Upper lobe of left lung (tissue), 6 donors: ENCODE measurements around the gene ATP13A2. TPM values are rescaled to one million over a fixed set of nuclear protein-coding genes. Genes with fewer than 3 reads are reported as not detected.

Experiments used
- ATAC-seq, 2 donors: fragments of 200-7000 bp; cut with Tn5 transposase; one replicate each; pipeline ENCODE4 v1.9.1; 2022; ENCODE audit warnings: mild to moderate bottlenecking in 2 of 2, moderate library complexity in 2 of 2; ENCODE audit not compliant: low FRiP score in 2 of 2
- DNase-seq, 2 donors: peaks; one replicate each; pipeline ENCODE4 v3.0.0-alpha.2; 2019 to 2020
- H3K27ac ChIP-seq, 4 donors: fragments of 200-600 bp; sonication (generic); one replicate each; pipeline ENCODE4 v1.5.1; 2016 to 2019
- H3K27me3 ChIP-seq, 4 donors: fragments of 200-600 bp; sonication (generic); one replicate each; pipeline ENCODE4 v1.5.1; 2017 to 2019
- H3K36me3 ChIP-seq, 4 donors: fragments of 200-600 bp; sonication (generic); one replicate each; pipeline ENCODE4 v1.5.1; 2016 to 2019
- H3K4me1 ChIP-seq, 4 donors: fragments of 200-600 bp; sonication (generic); one replicate each; pipeline ENCODE4 v1.5.1; 2018 to 2019
- H3K4me3 ChIP-seq, 4 donors: fragments of 200-600 bp; sonication (generic); one replicate each; pipeline ENCODE4 v1.5.1; 2017 to 2019; ENCODE audit warnings: mild to moderate bottlenecking in 2 of 4, moderate library complexity in 1 of 4
- H3K9me3 ChIP-seq, 4 donors: fragments of 200-600 bp; sonication (generic); one replicate each; pipeline ENCODE4 v1.5.1; 2018 to 2019
- EP300 ChIP-seq, 4 donors: sonication (generic); formaldehyde crosslinking; IDR thresholded peaks; one replicate each; pipeline ENCODE4 v1.5.1; 2017; ENCODE audit warnings: antibody characterized with exemption in 4 of 4, control low read depth in 2 of 4
- POLR2A ChIP-seq, 4 donors: fragments of 450-650 bp; IDR thresholded peaks; one replicate each; pipeline ENCODE4 v1.5.1; 2016 to 2017; ENCODE audit warnings: antibody characterized with exemption in 4 of 4, mild to moderate bottlenecking in 2 of 4
- POLR2AphosphoS5 ChIP-seq, 2 donors: sonication (generic); formaldehyde crosslinking; IDR thresholded peaks; one replicate each; pipeline ENCODE4 v1.5.1; 2017; ENCODE audit warnings: antibody characterized with exemption in 2 of 2
- WGBS, 2 donors: methylation state at CpG; one replicate each; pipeline ENCODE4 v1.1.5; 2017 to 2018; 5-methylcytosine and 5-hydroxymethylcytosine counted together
- total RNA-seq, 6 donors: library from RNA; depleted of rRNA in 4 of 6; stranded (reverse); fragments of >200 nt in 4 of 6; gene quantifications; one replicate each; pipeline versions ENCODE4 v1.1.0 to v1.2.1, GENCODE V29; 2016 to 2021
- TF ChIP-seq, protein P1 (sequence below), 6 experiments: fragments of 450-650 bp in 4 of 6; fragments of 200-600 bp in 2 of 6; sonication (generic) in 2 of 6; IDR thresholded peaks; one replicate each; pipeline ENCODE4 v1.5.1; 2016 to 2019; ENCODE audit warnings: antibody characterized with exemption in 6 of 6
- donor health status: DM: no; HTN: no; CAD: no; lungs with moderate emphysema.
- donor health status: DM: no; HTN: yes; CAD: no; lungs with severe emphysema.

The ATP13A2 gene
- total RNA-seq, 6 donors from 2014 or later: 39.2 to 110 (median 66.5) TPM

DNA sequence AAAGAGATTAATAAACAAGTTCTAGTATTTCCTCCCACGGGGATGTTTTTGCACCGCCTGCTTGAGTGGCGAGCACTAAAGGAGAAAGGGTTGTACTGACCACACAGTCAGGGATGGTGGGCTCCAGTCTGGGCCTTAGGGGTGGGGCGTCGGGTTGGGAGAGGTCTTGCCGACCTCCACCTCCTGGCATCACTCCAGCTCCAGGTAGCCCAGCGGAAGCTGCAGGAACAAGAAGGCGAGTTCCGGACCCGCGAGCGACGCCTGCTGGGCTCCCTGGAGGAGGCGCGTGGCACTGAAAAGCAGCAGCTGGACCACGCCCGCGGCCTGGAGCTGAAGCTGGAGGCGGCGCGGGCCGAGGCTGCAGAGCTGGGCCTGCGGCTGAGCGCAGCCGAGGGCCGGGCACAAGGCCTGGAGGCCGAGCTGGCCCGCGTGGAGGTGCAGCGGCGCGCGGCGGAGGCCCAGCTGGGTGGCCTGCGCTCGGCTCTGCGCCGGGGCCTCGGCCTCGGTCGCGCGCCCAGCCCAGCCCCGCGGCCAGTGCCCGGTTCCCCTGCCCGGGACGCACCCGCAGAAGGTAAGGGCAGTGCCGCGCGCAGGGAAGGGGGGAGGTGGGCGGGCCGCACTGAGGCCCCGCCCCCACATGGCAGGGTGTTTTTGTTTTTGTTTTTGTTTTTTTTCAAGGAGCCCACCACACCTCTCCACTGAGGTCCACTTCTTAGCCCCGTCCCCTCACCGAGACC lies 51.0 kb downstream of the ATP13A2 start:
- WGBS, 2 donors: 10 to 21% methylated on average over 18 to 24 of the region's 57 CpGs
- peaks cover 0 to 21% (median 8%) of the 10 kb centered on the region in 4 donors for H3K36me3 ChIP-seq
- H3K4me3 ChIP-seq: peak overlapping the region in 3 of 4 donors; percentile 51 to 58 (median 51)
- ATAC-seq: peak; percentile 85 to 95
- peak overlapping the region in 3 of 4 donors; percentile 46 to 78 (median 56) for H3K27ac ChIP-seq
- no peaks in the 10 kb centered on the region for H3K27me3 ChIP-seq
- no peaks in the 10 kb centered on the region for H3K9me3 ChIP-seq
- peaks cover 4 to 15% (median 9%) of the 10 kb centered on the region in 4 donors for H3K4me1 ChIP-seq
- TF ChIP-seq, protein P1, sequence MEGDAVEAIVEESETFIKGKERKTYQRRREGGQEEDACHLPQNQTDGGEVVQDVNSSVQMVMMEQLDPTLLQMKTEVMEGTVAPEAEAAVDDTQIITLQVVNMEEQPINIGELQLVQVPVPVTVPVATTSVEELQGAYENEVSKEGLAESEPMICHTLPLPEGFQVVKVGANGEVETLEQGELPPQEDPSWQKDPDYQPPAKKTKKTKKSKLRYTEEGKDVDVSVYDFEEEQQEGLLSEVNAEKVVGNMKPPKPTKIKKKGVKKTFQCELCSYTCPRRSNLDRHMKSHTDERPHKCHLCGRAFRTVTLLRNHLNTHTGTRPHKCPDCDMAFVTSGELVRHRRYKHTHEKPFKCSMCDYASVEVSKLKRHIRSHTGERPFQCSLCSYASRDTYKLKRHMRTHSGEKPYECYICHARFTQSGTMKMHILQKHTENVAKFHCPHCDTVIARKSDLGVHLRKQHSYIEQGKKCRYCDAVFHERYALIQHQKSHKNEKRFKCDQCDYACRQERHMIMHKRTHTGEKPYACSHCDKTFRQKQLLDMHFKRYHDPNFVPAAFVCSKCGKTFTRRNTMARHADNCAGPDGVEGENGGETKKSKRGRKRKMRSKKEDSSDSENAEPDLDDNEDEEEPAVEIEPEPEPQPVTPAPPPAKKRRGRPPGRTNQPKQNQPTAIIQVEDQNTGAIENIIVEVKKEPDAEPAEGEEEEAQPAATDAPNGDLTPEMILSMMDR (IDR thresholded peaks at IDR 0.05): peak; percentile 68 to 90 (median 85)
- TF ChIP-seq EP300 (IDR thresholded peaks at IDR 0.05) (no peak), POLR2A (IDR thresholded peaks at IDR 0.05) (peak in 1 of 4 donors; percentile 50), POLR2AphosphoS5 (IDR thresholded peaks at IDR 0.05) (no peak)
- DNase-seq: peak; percentile 91 to 97

DNA sequence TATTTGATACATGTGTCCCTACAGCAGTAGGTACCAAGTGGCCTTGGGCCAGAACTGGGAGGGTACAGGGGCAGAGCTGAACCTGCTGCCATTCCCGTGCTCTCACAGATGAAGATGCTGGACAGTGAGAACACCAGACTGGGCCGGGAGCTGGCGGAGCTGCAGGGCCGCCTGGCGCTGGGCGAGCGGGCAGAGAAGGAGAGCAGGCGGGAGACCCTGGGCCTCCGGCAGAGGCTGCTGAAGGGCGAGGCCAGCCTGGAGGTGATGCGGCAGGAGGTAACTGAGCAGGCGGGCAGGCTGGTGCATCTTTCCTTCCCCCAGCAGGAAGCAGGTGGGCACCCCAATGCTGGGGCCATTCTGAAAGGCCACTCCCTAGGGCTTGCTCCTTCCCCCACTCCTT lies 53.3 kb downstream of the ATP13A2 start:
- 93 to 98% methylated on average over 10 to 11 of the region's 12 CpGs for WGBS, 2 donors
- no peak overlapping the region for H3K27ac ChIP-seq
- H3K36me3 ChIP-seq: peaks cover 0 to 31% (median 10%) of the 10 kb centered on the region in 4 donors
- DNase-seq (peak in 1 of 2 donors; percentile 71), ATAC-seq (no peak)
- TF ChIP-seq EP300 (IDR thresholded peaks at IDR 0.05) (no peak), POLR2AphosphoS5 (IDR thresholded peaks at IDR 0.05) (no peak), POLR2A (IDR thresholded peaks at IDR 0.05) (no peak)
- TF ChIP-seq, protein P1 (IDR thresholded peaks at IDR 0.05): no peak
- no peak overlapping the region for H3K4me3 ChIP-seq
- H3K9me3 ChIP-seq: no peaks in the 10 kb centered on the region
- no peaks in the 10 kb centered on the region for H3K27me3 ChIP-seq
- H3K4me1 ChIP-seq: peaks cover 4 to 15% (median 8%) of the 10 kb centered on the region in 4 donors

DNA sequence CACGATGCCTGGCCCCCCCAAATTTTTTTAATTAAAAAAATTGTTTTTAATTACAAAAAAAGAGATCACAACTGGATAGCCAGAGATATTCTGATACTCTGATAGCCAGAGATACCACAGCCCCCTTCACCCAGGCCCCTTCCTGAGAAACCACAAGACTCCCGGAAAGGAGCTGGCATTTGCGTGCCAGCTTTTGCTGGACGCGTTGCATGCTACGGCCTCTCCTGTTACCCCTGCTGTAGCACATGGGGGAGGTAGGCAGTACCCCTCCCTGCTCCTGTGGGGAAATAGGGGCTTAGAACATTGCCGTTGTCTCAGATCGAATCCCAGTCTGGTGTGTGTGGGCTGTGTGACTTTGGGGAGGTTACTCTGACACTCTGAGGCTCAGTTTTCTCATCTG lies 54.0 kb downstream of the ATP13A2 start:
- TF ChIP-seq POLR2AphosphoS5 (IDR thresholded peaks at IDR 0.05) (no peak), EP300 (IDR thresholded peaks at IDR 0.05) (no peak), POLR2A (IDR thresholded peaks at IDR 0.05) (no peak)
- TF ChIP-seq, protein P1 (IDR thresholded peaks at IDR 0.05): no peak
- DNase-seq (no peak), ATAC-seq (no peak)
- WGBS, 2 donors: 72 to 74% methylated on average over 7 to 8 of the region's 8 CpGs
- no peak overlapping the region for H3K27ac ChIP-seq
- peaks cover 4 to 15% (median 8%) of the 10 kb centered on the region in 4 donors for H3K4me1 ChIP-seq
- H3K9me3 ChIP-seq: no peaks in the 10 kb centered on the region
- H3K4me3 ChIP-seq: no peak overlapping the region
- peaks cover 0 to 31% (median 10%) of the 10 kb centered on the region in 4 donors for H3K36me3 ChIP-seq
- H3K27me3 ChIP-seq: no peaks in the 10 kb centered on the region

DNA sequence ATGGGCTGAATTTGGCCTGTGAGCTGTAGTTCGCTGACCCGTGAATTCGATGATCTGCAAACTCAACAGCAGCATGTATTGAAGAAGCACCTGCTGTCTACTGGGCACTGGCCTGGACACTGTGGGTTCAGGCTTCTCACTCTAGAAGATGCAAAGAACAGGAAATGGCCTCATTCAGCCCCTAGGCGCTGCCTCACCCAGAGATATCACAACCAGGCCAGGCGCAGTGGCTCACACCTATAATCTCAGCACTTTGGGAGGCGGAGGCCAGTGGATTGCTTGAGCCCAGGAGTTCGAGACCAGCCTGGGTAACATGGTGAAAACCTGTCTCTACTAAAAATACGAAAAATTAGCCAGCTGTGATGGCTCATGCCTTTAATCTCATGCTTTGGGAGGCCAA lies 55.0 kb downstream of the ATP13A2 start:
- DNase-seq: no peak
- Histone ChIP-seq H3K9me3 (no peaks in the 10 kb centered on the region), H3K36me3 (peaks cover 0 to 31% (median 10%) of the 10 kb centered on the region in 4 donors), H3K27me3 (no peaks in the 10 kb centered on the region), H3K4me3 (no peak overlapping the region), H3K4me1 (peaks cover 6 to 20% (median 9%) of the 10 kb centered on the region in 4 donors), H3K27ac (no peak overlapping the region)
- TF ChIP-seq POLR2A (IDR thresholded peaks at IDR 0.05): no peak
- TF ChIP-seq, protein P1 (IDR thresholded peaks at IDR 0.05): no peak
- TF ChIP-seq EP300 (IDR thresholded peaks at IDR 0.05): no peak
- TF ChIP-seq POLR2AphosphoS5 (IDR thresholded peaks at IDR 0.05): no peak
- 91 to 92% methylated on average over 8 of the region's 8 CpGs for WGBS, 2 donors
- no peak for ATAC-seq
